CD4-positive, alpha-beta T cell (primary cell): ENCODE results near the gene SNAPIN. TPM values are rescaled to one million over a fixed set of nuclear protein-coding genes. Genes with fewer than 3 reads are reported as not detected.

Experiments used
- ATAC-seq: fragments of 200-7000 bp; cut with Tn5 transposase; one replicate; pipeline ENCODE4 v1.10.0; 2022; ENCODE audit warnings: mild to moderate bottlenecking; ENCODE audit not compliant: poor library complexity
- CTCF ChIA-PET: fragments of 350-600 bp; sonication (Branson Sonifier 250); formaldehyde crosslinking; loops from one replicate; lab custom pipeline; 2021; ENCODE audit warnings: antibody characterized with exemption, inconsistent platforms; lab: Charles Lee
- POLR2A ChIA-PET: fragments of 350-600 bp; sonication (Branson Sonifier 250); formaldehyde crosslinking; loops from one replicate; lab custom pipeline; 2021; ENCODE audit warnings: antibody characterized with exemption, inconsistent platforms; lab: Charles Lee
- DNase-seq, 14 experiments: peaks; one replicate each; pipeline ENCODE4 v3.0.0-alpha.2; 2013 to 2020; ENCODE audit warnings: mixed read lengths in 2 of 14
- H3K27ac ChIP-seq, 2 donors: one replicate each; pipeline versions ENCODE4 v1.5.1 to v1.7.0; 2013; ENCODE audit warnings: low read length in 2 of 2, low read depth in 1 of 2, mild to moderate bottlenecking in 1 of 2
- H3K27me3 ChIP-seq, 2 experiments: 1 replicate in 1 of 2; 2 replicates in 1 of 2; pipeline versions ENCODE4 v1.6.1 to v1.7.0; 2013; ENCODE audit warnings: low read length in 2 of 2, control low read depth in 1 of 2, mild to moderate bottlenecking in 1 of 2, moderate library complexity in 1 of 2; ENCODE audit not compliant: insufficient read depth in 2 of 2, control insufficient read depth in 1 of 2
- H3K36me3 ChIP-seq: one replicate; pipeline ENCODE4 v1.6.1; 2013; ENCODE audit warnings: low read length, control low read depth; ENCODE audit not compliant: insufficient read depth
- H3K4me1 ChIP-seq: one replicate; pipeline ENCODE4 v1.6.1; 2013; ENCODE audit warnings: low read length, control low read depth; ENCODE audit not compliant: insufficient read depth
- H3K4me3 ChIP-seq: one replicate; pipeline ENCODE4 v1.5.1; 2013; ENCODE audit warnings: mild to moderate bottlenecking, low read length, moderate library complexity
- H3K9me3 ChIP-seq, 2 experiments: 1 replicate in 1 of 2; 2 replicates in 1 of 2; pipeline versions ENCODE4 v1.6.1 to v1.7.0; 2013; ENCODE audit warnings: low read length in 2 of 2, mild to moderate bottlenecking in 2 of 2, control low read depth in 1 of 2, moderate library complexity in 1 of 2; ENCODE audit not compliant: control insufficient read depth in 1 of 2, insufficient read depth in 1 of 2
- H3K27ac Mint-ChIP-seq: one replicate; pipeline ENCODE4 v1.8.0; 2020; ENCODE audit warnings: mixed read lengths
- H3K27me3 Mint-ChIP-seq: one replicate; pipeline ENCODE4 v1.8.0; 2021; ENCODE audit warnings: mixed read lengths
- H3K36me3 Mint-ChIP-seq: one replicate; pipeline ENCODE4 v1.8.0; 2021; ENCODE audit warnings: low read depth, mixed read lengths
- H3K4me1 Mint-ChIP-seq: one replicate; pipeline ENCODE4 v1.8.0; 2021; ENCODE audit warnings: low read depth, mixed read lengths
- H3K4me3 Mint-ChIP-seq: one replicate; pipeline ENCODE4 v1.8.0; 2020; ENCODE audit warnings: mild to moderate bottlenecking, mixed read lengths
- H3K9me3 Mint-ChIP-seq: one replicate; pipeline ENCODE4 v1.8.0; 2020; ENCODE audit warnings: mixed read lengths
- intact Hi-C, 2 experiments: fragments of 100-400 bp; cut with DNase I in 1 of 2; cut with micrococcal nuclease in 1 of 2; formaldehyde crosslinking; loops; one replicate each; pipeline versions ENCODE4 v1.15.1 to v1.9.0; 2023 to 2025; cut with DNase I, micrococcal nuclease
- total RNA-seq, 174 experiments: library from RNA in 2 of 174; stranded (reverse) in 2 of 174; gene quantifications; one replicate each; pipeline ENCODE4 v1.2.3 and lab custom pipeline; 2021 to 2026
- TF ChIP-seq, protein P1 (sequence below): fragments of 200-600 bp; IDR thresholded peaks from one replicate; pipeline ENCODE4 v1.8.0; 2022; ENCODE audit warnings: antibody characterized with exemption, mild to moderate bottlenecking

Gene SNAPIN
- total RNA-seq, 2 experiments from 2014 or later, result 7.2 to 7.3 TPM

DNA sequence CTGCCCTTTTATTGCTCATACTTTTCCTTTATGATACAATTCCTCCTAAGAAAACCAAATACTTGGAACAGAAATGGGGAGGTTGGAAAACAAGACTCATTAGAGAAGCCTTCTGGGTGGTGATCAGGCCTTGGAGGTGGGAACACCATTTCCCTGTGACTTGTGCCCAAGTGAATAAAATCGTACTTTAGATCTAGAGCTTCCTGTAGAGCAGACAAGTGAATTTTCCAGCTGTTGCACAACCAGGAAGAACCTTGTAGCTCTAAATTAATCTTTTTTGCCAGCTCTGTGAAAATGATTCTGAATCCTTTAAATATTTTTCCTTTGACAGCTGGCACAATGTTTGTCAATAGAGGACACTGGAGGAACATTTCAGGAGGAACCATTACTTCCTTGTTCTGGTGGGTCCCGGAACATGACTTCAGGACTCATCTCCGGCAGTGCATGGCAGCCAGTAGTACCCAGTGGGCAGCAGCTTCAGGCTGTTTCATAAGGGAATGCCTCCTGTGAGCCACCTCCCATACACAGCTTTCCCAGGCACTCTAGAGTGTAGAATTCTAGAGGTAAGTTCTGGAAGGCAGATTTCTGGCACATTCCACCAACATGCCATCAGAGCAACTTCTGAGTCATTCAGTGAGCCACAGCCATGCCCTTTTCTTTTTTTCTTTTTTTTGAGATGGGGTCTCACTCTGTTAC, 5.5 kb upstream of the SNAPIN start:
- no peaks in the 10 kb centered on the region for H3K36me3 ChIP-seq
- no peak for ATAC-seq
- Mint-ChIP-seq H3K36me3 (no peaks in the 10 kb centered on the region), H3K4me1 (peaks cover 18% of the 10 kb centered on the region), H3K27me3 (no peaks in the 10 kb centered on the region), H3K27ac (no peak overlapping the region), H3K9me3 (no peaks in the 10 kb centered on the region), H3K4me3 (no peak overlapping the region)
- POLR2A ChIA-PET, result interaction anchor here (1.3 to 2.2 kb wide), 2 partner anchors 18 to 19 kb away, joined by 3 to 15 read pairs; partner anchors contain the start of genes CHTOP and ILF2
- no peak for DNase-seq
- H3K27me3 ChIP-seq, result no peaks in the 10 kb centered on the region
- H3K4me1 ChIP-seq, result peaks cover 24% of the 10 kb centered on the region
- H3K9me3 ChIP-seq, result no peaks in the 10 kb centered on the region
- H3K27ac ChIP-seq, result no peak overlapping the region
- CTCF ChIA-PET, result no interaction called here
- TF ChIP-seq, protein P1, sequence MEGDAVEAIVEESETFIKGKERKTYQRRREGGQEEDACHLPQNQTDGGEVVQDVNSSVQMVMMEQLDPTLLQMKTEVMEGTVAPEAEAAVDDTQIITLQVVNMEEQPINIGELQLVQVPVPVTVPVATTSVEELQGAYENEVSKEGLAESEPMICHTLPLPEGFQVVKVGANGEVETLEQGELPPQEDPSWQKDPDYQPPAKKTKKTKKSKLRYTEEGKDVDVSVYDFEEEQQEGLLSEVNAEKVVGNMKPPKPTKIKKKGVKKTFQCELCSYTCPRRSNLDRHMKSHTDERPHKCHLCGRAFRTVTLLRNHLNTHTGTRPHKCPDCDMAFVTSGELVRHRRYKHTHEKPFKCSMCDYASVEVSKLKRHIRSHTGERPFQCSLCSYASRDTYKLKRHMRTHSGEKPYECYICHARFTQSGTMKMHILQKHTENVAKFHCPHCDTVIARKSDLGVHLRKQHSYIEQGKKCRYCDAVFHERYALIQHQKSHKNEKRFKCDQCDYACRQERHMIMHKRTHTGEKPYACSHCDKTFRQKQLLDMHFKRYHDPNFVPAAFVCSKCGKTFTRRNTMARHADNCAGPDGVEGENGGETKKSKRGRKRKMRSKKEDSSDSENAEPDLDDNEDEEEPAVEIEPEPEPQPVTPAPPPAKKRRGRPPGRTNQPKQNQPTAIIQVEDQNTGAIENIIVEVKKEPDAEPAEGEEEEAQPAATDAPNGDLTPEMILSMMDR, result no peak
- intact Hi-C loops, result no loop called here
- no peak overlapping the region for H3K4me3 ChIP-seq

DNA sequence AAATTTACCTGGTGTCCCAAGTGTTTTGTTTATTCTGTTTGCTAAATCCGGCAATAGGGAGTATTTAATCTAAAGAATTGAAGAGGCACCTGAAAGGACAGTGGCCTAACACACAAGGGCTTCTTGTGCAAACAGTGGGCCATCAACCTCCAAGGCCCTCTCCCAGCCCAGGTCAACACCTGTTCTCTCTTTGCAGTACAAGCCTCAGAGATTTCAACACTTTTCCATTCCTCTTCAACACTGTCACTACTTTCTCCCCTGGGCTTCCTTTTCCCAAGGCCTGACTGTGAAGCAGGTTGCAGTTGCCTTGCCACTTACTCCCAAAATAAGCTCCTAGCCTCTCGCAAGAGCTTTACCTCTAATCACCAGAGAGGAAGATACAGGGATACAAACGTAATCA, 3.2 kb upstream of the SNAPIN start:
- no peak overlapping the region for H3K27ac Mint-ChIP-seq
- CTCF ChIA-PET, result interaction anchor here (1.4 kb wide), 1 partner anchor 21 kb away, joined by 3 read pairs; the partner anchor contains the start of gene CHTOP
- intact Hi-C loops, result loop anchor here in 1 of 2 experiments (5.0 kb wide), 1 partner anchor 72 kb away; the partner anchor contains the start of gene INTS3
- DNase-seq (no peak), ATAC-seq (no peak)
- H3K9me3 Mint-ChIP-seq, result no peaks in the 10 kb centered on the region
- Histone ChIP-seq H3K4me1 (peaks cover 24% of the 10 kb centered on the region), H3K9me3 (no peaks in the 10 kb centered on the region), H3K4me3 (no peak overlapping the region), H3K36me3 (no peaks in the 10 kb centered on the region), H3K27ac (no peak overlapping the region), H3K27me3 (no peaks in the 10 kb centered on the region)
- H3K36me3 Mint-ChIP-seq, result peaks cover 10% of the 10 kb centered on the region
- H3K27me3 Mint-ChIP-seq, result no peaks in the 10 kb centered on the region
- peaks cover 16% of the 10 kb centered on the region for H3K4me1 Mint-ChIP-seq
- POLR2A ChIA-PET, result no interaction called here
- H3K4me3 Mint-ChIP-seq, result no peak overlapping the region
- TF ChIP-seq, protein P1, result no peak

DNA sequence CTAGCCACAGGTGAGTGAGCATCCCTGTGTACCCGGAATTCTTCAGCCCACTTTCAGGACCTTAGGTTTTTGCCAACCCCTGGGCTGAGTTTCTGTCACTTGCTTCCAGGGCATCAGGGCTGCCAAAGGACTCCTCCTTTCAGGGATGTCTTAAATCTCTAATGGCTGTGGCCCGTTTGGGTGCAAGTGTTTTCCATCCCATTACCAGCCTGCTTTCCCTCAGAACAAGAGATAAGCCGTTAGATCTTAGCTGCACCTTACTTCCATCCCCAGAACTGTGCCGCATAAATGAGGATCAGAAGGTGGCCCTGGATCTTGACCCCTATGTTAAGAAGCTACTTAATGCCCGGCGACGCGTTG, 652 bp downstream of the SNAPIN start:
- POLR2A ChIA-PET, result interaction anchor here (0.9 to 5.0 kb wide), 11 partner anchors 8 to 332 kb away, joined by 3 to 61 read pairs (median 5); partner anchors contain the start of genes CHTOP, ILF2, JTB and RPS27

More for the DNA sequence above, 652 bp downstream of the SNAPIN start:
- H3K9me3 ChIP-seq, result no peaks in the 10 kb centered on the region
- H3K4me1 ChIP-seq, result peaks cover 22% of the 10 kb centered on the region
- no peaks in the 10 kb centered on the region for H3K27me3 Mint-ChIP-seq
- H3K27ac ChIP-seq, result peak overlapping the region; percentile 76 to 84
- H3K4me3 ChIP-seq, result peak overlapping the region; percentile 79
- CTCF ChIA-PET, result interaction anchor here (0.6 to 1.7 kb wide), 3 partner anchors 12 to 1599 kb away, joined by 3 read pairs; partner anchors contain the start of gene ILF2
- no peak for DNase-seq
- no peak for ATAC-seq
- H3K36me3 Mint-ChIP-seq, result peaks cover 45% of the 10 kb centered on the region
- TF ChIP-seq, protein P1, result no peak
- H3K36me3 ChIP-seq, result peaks cover 37% of the 10 kb centered on the region
- no peaks in the 10 kb centered on the region for H3K27me3 ChIP-seq
- H3K4me3 Mint-ChIP-seq, result peak overlapping the region; percentile 97
- H3K4me1 Mint-ChIP-seq, result peaks cover 16% of the 10 kb centered on the region
- intact Hi-C loops, result loop anchor here in 1 of 2 experiments (1.0 to 5.0 kb wide), 2 partner anchors 10 to 68 kb away; partner anchors contain the start of gene INTS3
- H3K9me3 Mint-ChIP-seq, result no peaks in the 10 kb centered on the region
- H3K27ac Mint-ChIP-seq, result peak overlapping the region; percentile 94
